Measurements from ENCODE around the gene DPF3. TPM values are rescaled to one million over a fixed set of nuclear protein-coding genes. Genes with fewer than 3 reads are reported as not detected.
A peak's percentile ranks its signal among the peaks of the same experiment; 100 is the strongest.

The DPF3 gene
- total and polyA plus RNA-seq, 2 of the 13 experiments (the other 11 are each of a cell fraction or from before 2014, with no cell fraction given) = 0.09 to 0.60 TPM

DNA sequence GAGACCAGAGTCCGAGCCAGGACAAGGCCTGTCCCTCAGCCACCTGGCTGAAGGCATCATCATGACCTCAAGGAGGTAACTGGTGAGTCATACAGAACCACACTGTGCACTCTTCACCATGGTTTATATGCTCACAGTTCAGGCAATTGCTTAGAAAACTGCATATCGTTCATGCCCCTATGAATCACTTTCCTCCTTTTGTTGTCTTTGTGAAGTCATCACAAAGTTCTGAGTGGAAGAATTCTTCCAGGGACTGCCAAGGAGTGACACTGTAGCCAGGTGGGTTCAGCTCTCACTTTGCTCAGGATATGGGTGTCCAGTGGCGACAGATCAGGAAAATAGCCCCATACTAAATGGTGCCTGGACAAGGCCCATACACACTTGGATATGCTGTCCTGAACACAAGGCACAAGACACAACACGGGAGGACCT is 92.5 kb downstream of the DPF3 start:
- Histone ChIP-seq H3K4me3 (replicated peaks in 1 of 3; ENCODE audit: insufficient read depth in 1 of 3, low read depth in 2 of 3, low read length in 3 of 3) (no peak overlapping the region), H2AFZ (ENCODE audit: low read length) (no peak overlapping the region), H3K4me2 (ENCODE audit: low read depth, low read length) (no peak overlapping the region), H3K27ac (ENCODE audit: extremely low read length, insufficient read depth, low read length) (no peak overlapping the region), H4K20me1 (ENCODE audit: insufficient read depth, low read length) (no peaks in the 10 kb centered on the region), H3K9me3 (ENCODE audit: low read length) (no peaks in the 10 kb centered on the region), H3K9ac (ENCODE audit: insufficient read depth, low read depth, low read length) (no peak overlapping the region), H3K27me3 (ENCODE audit: control insufficient read depth in 1 of 2, insufficient read depth in 2 of 2, low read length in 2 of 2) (peaks cover 1 to 4% of the 10 kb centered on the region in 2 experiments; a peak in 1 of 5 replicates), H3K79me2 (ENCODE audit: insufficient read depth, low read length) (no peaks in the 10 kb centered on the region), H3K4me1 (ENCODE audit: insufficient read depth, low read length) (0 out of 2 replicates have a peak, but pooled peaks cover 10% of the 10 kb centered on the region), H3K36me3 (replicated peaks in 1 of 2; ENCODE audit: control insufficient read depth in 1 of 2, insufficient read depth in 2 of 2, low read length in 2 of 2) (no peaks in the 10 kb centered on the region)
- FAIRE-seq = no peak
- CTCF ChIA-PET (ENCODE audit: low intra/inter-chr PET ratio, low total read pairs) = no interaction called here
- no peak for DNase-seq (ENCODE audit: low spot score)
- 16% methylated on average over 4 of the region's 4 CpGs for WGBS (ENCODE audit: low lambda C conversion rate)
- POLR2A ChIA-PET = no interaction called here
- BruUV-seq (replicated peaks) = no TSS peak
- TF ChIP-seq TMF1 (CRISPR knock-in tag; IDR thresholded peaks at IDR 0.05; ENCODE audit: low read depth) = no peak
- peak; percentile 44; the same call in 1 of the 2 replicates for TF ChIP-seq CREB1 (IDR thresholded peaks at IDR 0.05)
- TF ChIP-seq CREB1 (CRISPR knock-in tag; IDR thresholded peaks at IDR 0.05) = no peak
- no peak for TF ChIP-seq PBX3 (CRISPR knock-in tag; IDR thresholded peaks at IDR 0.05; ENCODE audit: borderline replicate concordance)
- TF ChIP-seq ZSCAN12 (CRISPR knock-in tag; IDR thresholded peaks at IDR 0.05) = no peak
- TF ChIP-seq MAFG (CRISPR knock-in tag; IDR thresholded peaks at IDR 0.05) = no peak
- TF ChIP-seq IRF2 (CRISPR knock-in tag; IDR thresholded peaks at IDR 0.05) = no peak
- no peak for ATAC-seq
- intact Hi-C loops (cut with micrococcal nuclease; ENCODE audit: unreplicated experiment) = no loop called here
- in situ Hi-C loops (cut with HindIII; ENCODE audit: extremely low pct_ligation_motif_present, low pct_unique_long_range_greater_than_20kb) = no loop called here

DNA sequence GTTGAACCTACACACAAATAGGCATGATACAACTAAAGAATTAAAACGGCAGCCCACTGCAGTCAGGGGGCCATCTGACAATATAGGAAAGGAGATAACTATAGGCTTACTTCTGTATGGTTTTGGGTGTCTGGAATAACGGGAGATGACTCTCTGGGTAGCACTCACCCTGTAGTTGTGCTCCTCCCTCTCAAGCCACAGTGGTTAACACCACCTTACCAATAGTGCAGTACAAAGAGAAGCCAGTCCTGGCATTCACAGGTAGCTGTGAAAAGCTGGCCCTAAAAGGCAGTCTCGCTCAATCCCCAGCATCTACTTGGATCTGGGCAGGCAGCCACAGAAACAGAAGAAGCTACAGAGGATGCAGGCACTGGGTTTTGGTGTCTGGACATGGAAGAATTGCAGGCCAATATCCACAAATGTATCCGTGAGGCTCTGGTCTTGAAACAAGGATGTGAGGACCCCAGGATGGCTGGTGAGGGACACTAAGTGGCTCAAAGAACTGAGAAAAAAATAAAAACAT is 93.0 kb downstream of the DPF3 start:
- WGBS (ENCODE audit: low lambda C conversion rate) = 35% methylated on average over 3 of the region's 4 CpGs
- no peaks in the 10 kb centered on the region for H3K79me2 ChIP-seq (ENCODE audit: insufficient read depth, low read length)
- 0 out of 2 replicates have a peak, but pooled peaks cover 10% of the 10 kb centered on the region for H3K4me1 ChIP-seq (ENCODE audit: insufficient read depth, low read length)
- ATAC-seq (no peak), DNase-seq (ENCODE audit: low spot score) (no peak), FAIRE-seq (no peak)
- ChIA-PET POLR2A (no interaction called here), CTCF (ENCODE audit: low intra/inter-chr PET ratio, low total read pairs) (no interaction called here)
- no peak overlapping the region for H3K27ac ChIP-seq (ENCODE audit: extremely low read length, insufficient read depth, low read length)
- no peak overlapping the region for H3K4me2 ChIP-seq (ENCODE audit: low read depth, low read length)
- in situ Hi-C loops (cut with HindIII; ENCODE audit: extremely low pct_ligation_motif_present, low pct_unique_long_range_greater_than_20kb) = no loop called here
- H3K4me3 ChIP-seq (replicated peaks in 1 of 3; ENCODE audit: insufficient read depth in 1 of 3, low read depth in 2 of 3, low read length in 3 of 3) = no peak overlapping the region
- no peaks in the 10 kb centered on the region for H4K20me1 ChIP-seq (ENCODE audit: insufficient read depth, low read length)
- no peaks in the 10 kb centered on the region for H3K36me3 ChIP-seq (replicated peaks in 1 of 2; ENCODE audit: control insufficient read depth in 1 of 2, insufficient read depth in 2 of 2, low read length in 2 of 2)
- no TSS peak for BruUV-seq (replicated peaks)
- intact Hi-C loops (cut with micrococcal nuclease; ENCODE audit: unreplicated experiment) = no loop called here
- peaks cover 1 to 4% of the 10 kb centered on the region in 2 experiments; a peak in 1 of 5 replicates for H3K27me3 ChIP-seq (ENCODE audit: control insufficient read depth in 1 of 2, insufficient read depth in 2 of 2, low read length in 2 of 2)
- no peaks in the 10 kb centered on the region for H3K9me3 ChIP-seq (ENCODE audit: low read length)
- H3K9ac ChIP-seq (ENCODE audit: insufficient read depth, low read depth, low read length) = no peak overlapping the region
- no peak overlapping the region for H2AFZ ChIP-seq (ENCODE audit: low read length)
- TF ChIP-seq YEATS4 (CRISPR knock-in tag; IDR thresholded peaks at IDR 0.05; ENCODE audit: borderline replicate concordance) (no peak), ZBTB8A (CRISPR knock-in tag; IDR thresholded peaks at IDR 0.05; ENCODE audit: borderline replicate concordance, low read depth) (no peak), ZNF512B (CRISPR knock-in tag; IDR thresholded peaks at IDR 0.05; ENCODE audit: borderline replicate concordance) (no peak), MTA3 (CRISPR knock-in tag; IDR thresholded peaks at IDR 0.05) (no peak), ZNF124 (CRISPR knock-in tag; IDR thresholded peaks at IDR 0.05) (no peak)
- TF ChIP-seq, protein P1, sequence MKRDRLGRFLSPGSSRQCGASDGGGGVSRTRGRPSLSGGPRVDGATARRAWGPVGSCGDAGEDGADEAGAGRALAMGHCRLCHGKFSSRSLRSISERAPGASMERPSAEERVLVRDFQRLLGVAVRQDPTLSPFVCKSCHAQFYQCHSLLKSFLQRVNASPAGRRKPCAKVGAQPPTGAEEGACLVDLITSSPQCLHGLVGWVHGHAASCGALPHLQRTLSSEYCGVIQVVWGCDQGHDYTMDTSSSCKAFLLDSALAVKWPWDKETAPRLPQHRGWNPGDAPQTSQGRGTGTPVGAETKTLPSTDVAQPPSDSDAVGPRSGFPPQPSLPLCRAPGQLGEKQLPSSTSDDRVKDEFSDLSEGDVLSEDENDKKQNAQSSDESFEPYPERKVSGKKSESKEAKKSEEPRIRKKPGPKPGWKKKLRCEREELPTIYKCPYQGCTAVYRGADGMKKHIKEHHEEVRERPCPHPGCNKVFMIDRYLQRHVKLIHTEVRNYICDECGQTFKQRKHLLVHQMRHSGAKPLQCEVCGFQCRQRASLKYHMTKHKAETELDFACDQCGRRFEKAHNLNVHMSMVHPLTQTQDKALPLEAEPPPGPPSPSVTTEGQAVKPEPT (CRISPR knock-in tag; IDR thresholded peaks at IDR 0.05; ENCODE audit: low read depth) = no peak
